Right lobe of liver (tissue), 6 donors: ENCODE data around the gene OXCT1. TPM values are rescaled to one million over a fixed set of nuclear protein-coding genes. Genes with fewer than 3 reads are reported as not detected.
"Not testable (repeated sequence)": the region's sequence is repeated elsewhere in the genome, so short reads cannot be mapped to it uniquely, and the experiment has no call there.

Source experiments
- ATAC-seq, 4 donors: fragments of 200-7000 bp; cut with Tn5 transposase; one replicate each; pipeline ENCODE4 v1.9.1; 2020; ENCODE audit warnings: mild to moderate bottlenecking in 4 of 4, moderate library complexity in 4 of 4
- DNase-seq, 3 donors: peaks; one replicate each; pipeline ENCODE4 v3.0.0-alpha.2; 2020
- H3K27ac ChIP-seq, 3 donors: fragments of 200-600 bp; one replicate each; pipeline ENCODE4 v1.8.0; 2022
- H3K27me3 ChIP-seq, 2 donors: fragments of 200-600 bp; one replicate each; pipeline ENCODE4 v1.8.0; 2022
- H3K36me3 ChIP-seq, 4 donors: fragments of 200-600 bp; sonication (generic) in 1 of 4; one replicate each; pipeline versions ENCODE4 v1.5.1 to v1.8.0; 2017 to 2022; ENCODE audit warnings: control low read depth in 1 of 4
- H3K4me1 ChIP-seq, 4 donors: fragments of 200-600 bp; sonication (generic) in 1 of 4; one replicate each; pipeline versions ENCODE4 v1.5.1 to v1.8.0; 2017 to 2022; ENCODE audit warnings: control low read depth in 1 of 4
- H3K4me3 ChIP-seq, 3 donors: fragments of 200-600 bp; one replicate each; pipeline ENCODE4 v1.8.0; 2022
- H3K9me3 ChIP-seq, 4 donors: fragments of 200-600 bp; sonication (generic) in 1 of 4; one replicate each; pipeline versions ENCODE4 v1.5.1 to v1.8.0; 2017 to 2022; ENCODE audit warnings: control low read depth in 1 of 4
- CTCF ChIP-seq, 4 donors: fragments of 200-600 bp in 3 of 4; fragments of 450-650 bp in 1 of 4; IDR thresholded peaks; one replicate each; pipeline versions ENCODE4 v1.5.1 to v1.8.0; 2016 to 2022; ENCODE audit warnings: antibody characterized with exemption in 4 of 4, mild to moderate bottlenecking in 2 of 4
- POLR2A ChIP-seq: fragments of 450-650 bp; IDR thresholded peaks from one replicate; pipeline ENCODE4 v1.6.1; 2017; ENCODE audit warnings: antibody characterized with exemption, mild to moderate bottlenecking
- WGBS: methylation state at CpG from one replicate; pipeline ENCODE4 v1.1.6; 2018; ENCODE audit warnings: low coverage, low lambda C conversion rate; ENCODE audit not compliant: insufficient coverage; ENCODE audit errors: missing lambda C conversion rate; 5-methylcytosine and 5-hydroxymethylcytosine counted together
- intact Hi-C, 2 donors: fragments of 100-400 bp; cut with DNase I; formaldehyde crosslinking; loops; one replicate each; pipeline versions ENCODE4 v1.11.2 to v1.14.1; 2022
- total RNA-seq, 6 experiments: library from RNA; depleted of rRNA in 2 of 6; stranded (reverse); fragments of >200 nt in 2 of 6; fragmentation: NEBNext Ultra II Directional in 3 of 6; extraction: Animal tissue kit (Norgen Biotek cat#: 25700) in 3 of 6; gene quantifications; one replicate each; pipeline versions ENCODE4 v1.1.0 to v1.2.4, GENCODE V29; 2016 to 2023
- donor health status: DM: no; HTN: yes; CAD: no.
- donor health status: DM: no; HTN: no; CAD: no.
- donor health status: DM: no; HTN: no; CAD: no.
- donor health status: DM: no; HTN: yes; CAD: no.
- donor health status: DM: no; HTN: yes; CAD: no.

OXCT1 gene
- total RNA-seq, 6 experiments from 2014 or later: 0.24 to 0.75 (median 0.61) TPM

GRCh38 chr5:41856644-41857491, 13.4 kb downstream of the OXCT1 start:
- DNase-seq: peak in 1 of 3 donors; percentile 58

GRCh38 chr5:41852293-41852692, 17.9 kb downstream of the OXCT1 start:
- Histone ChIP-seq H3K4me1 (no peaks in the 10 kb centered on the region), H3K27me3 (no peaks in the 10 kb centered on the region), H3K4me3 (no peak overlapping the region), H3K36me3 (no peaks in the 10 kb centered on the region), H3K9me3 (no peaks in the 10 kb centered on the region), H3K27ac (no peak overlapping the region)
- ATAC-seq: no peak
- no peak for TF ChIP-seq CTCF (IDR thresholded peaks at IDR 0.05)
- TF ChIP-seq POLR2A: no peak
- no peak for DNase-seq
- 85% methylated on average over 2 of the region's 2 CpGs for WGBS
- intact Hi-C loops: loop anchor here in 1 of 2 donors (10.0 kb wide), 1 partner anchor 203 kb away; no protein-coding TSS in a partner anchor

More at GRCh38 chr5:41856644-41857491, 13.4 kb downstream of the OXCT1 start:
- Histone ChIP-seq H3K4me1 (no peaks in the 10 kb centered on the region), H3K9me3 (no peaks in the 10 kb centered on the region), H3K36me3 (no peaks in the 10 kb centered on the region), H3K27ac (no peak overlapping the region), H3K4me3 (no peak overlapping the region), H3K27me3 (no peaks in the 10 kb centered on the region)
- WGBS: 42% methylated on average over 4 of the region's 5 CpGs
- ATAC-seq: peak; percentile 95 to 98 (median 97)
- intact Hi-C loops: loop anchor here in 1 of 2 donors (10.0 kb wide), 1 partner anchor 198 kb away; no protein-coding TSS in a partner anchor
- TF ChIP-seq POLR2A (no peak), CTCF (IDR thresholded peaks at IDR 0.05) (peak; percentile 70 to 83 (median 79))

- no peaks in the 10 kb centered on the region for H3K9me3 ChIP-seq
- TF ChIP-seq CTCF (IDR thresholded peaks at IDR 0.05): no peak
- no peak for TF ChIP-seq POLR2A
- 14% methylated on average over 1 of the region's 1 CpG for WGBS
- DNase-seq (no peak), ATAC-seq (no peak)
- H3K4me1 ChIP-seq: no peaks in the 10 kb centered on the region
- H3K4me3 ChIP-seq: no peak overlapping the region
- H3K27ac ChIP-seq: no peak overlapping the region
- no peaks in the 10 kb centered on the region for H3K27me3 ChIP-seq
- intact Hi-C loops: loop anchor here in 1 of 2 donors (10.0 kb wide), 1 partner anchor 204 kb away; no protein-coding TSS in a partner anchor
- no peaks in the 10 kb centered on the region for H3K36me3 ChIP-seq
These were observed 19.1 kb downstream of the OXCT1 start for GRCh38 chr5:41851116-41851515.

GRCh38 chr5:41848983-41849382, 21.2 kb downstream of the OXCT1 start:
- 78% methylated on average over 6 of the region's 6 CpGs for WGBS
- H3K27me3 ChIP-seq: no peaks in the 10 kb centered on the region
- no peak for ATAC-seq
- DNase-seq: no peak
- no peaks in the 10 kb centered on the region for H3K9me3 ChIP-seq
- no peak for TF ChIP-seq CTCF (IDR thresholded peaks at IDR 0.05)
- no peak for TF ChIP-seq POLR2A
- no peak overlapping the region for H3K27ac ChIP-seq
- no peak overlapping the region for H3K4me3 ChIP-seq
- no peaks in the 10 kb centered on the region for H3K36me3 ChIP-seq
- no peaks in the 10 kb centered on the region for H3K4me1 ChIP-seq
- intact Hi-C loops: no loop called here

- 78% methylated on average over 1 of the region's 1 CpG for WGBS
- H3K27me3 ChIP-seq, H3K9me3 ChIP-seq, H3K27ac ChIP-seq, DNase-seq, H3K4me3 ChIP-seq, ATAC-seq, H3K4me1 ChIP-seq, H3K36me3 ChIP-seq, intact Hi-C loops: not testable (repeated sequence)
These were observed 24.5 kb downstream of the OXCT1 start for GRCh38 chr5:41845751-41846150.
